Heart right ventricle (tissue), 16 donors: ENCODE measurements around the gene MALSU1. TPM values are rescaled to one million over a fixed set of nuclear protein-coding genes. Genes with fewer than 3 reads are reported as not detected.
A peak's percentile ranks its signal among the peaks of the same experiment; 100 is the strongest.

Experiments used
- ATAC-seq, 8 donors: fragments of 200-7000 bp; cut with Tn5 transposase; one replicate each; pipeline ENCODE4 v1.9.1; 2020; ENCODE audit warnings: mild to moderate bottlenecking in 8 of 8, moderate library complexity in 8 of 8, moderate number of reproducible peaks in 1 of 8
- DNase-seq, 2 donors: peaks; one replicate each; pipeline ENCODE4 v3.0.0-alpha.2; 2020
- H3K27ac ChIP-seq, 10 donors: fragments of 200-600 bp; sonication (generic) in 2 of 10; one replicate each; pipeline versions ENCODE4 v1.5.0 to v1.8.0; 2020 to 2022; ENCODE audit warnings: mild to moderate bottlenecking in 3 of 10
- H3K27me3 ChIP-seq, 7 donors: fragments of 200-600 bp; one replicate each; pipeline ENCODE4 v1.8.0; 2021 to 2022; ENCODE audit warnings: mild to moderate bottlenecking in 2 of 7
- H3K36me3 ChIP-seq, 9 donors: fragments of 200-600 bp; sonication (generic) in 1 of 9; one replicate each; pipeline versions ENCODE4 v1.5.0 to v1.8.0; 2020 to 2022; ENCODE audit warnings: mild to moderate bottlenecking in 2 of 9
- H3K4me1 ChIP-seq, 9 donors: fragments of 200-600 bp; sonication (generic) in 1 of 9; one replicate each; pipeline versions ENCODE4 v1.5.0 to v1.8.0; 2020 to 2022; ENCODE audit warnings: mild to moderate bottlenecking in 4 of 9
- H3K4me3 ChIP-seq, 10 donors: fragments of 200-600 bp; sonication (generic) in 2 of 10; one replicate each; pipeline versions ENCODE4 v1.5.0 to v1.8.0; 2020 to 2022; ENCODE audit warnings: mild to moderate bottlenecking in 7 of 10, moderate library complexity in 2 of 10
- H3K9me3 ChIP-seq, 11 donors: fragments of 200-600 bp in 10 of 11; sonication (generic) in 2 of 11; one replicate each; pipeline versions ENCODE4 v1.5.0 to v1.8.0; 2013 to 2022; ENCODE audit warnings: mild to moderate bottlenecking in 2 of 11, control low read depth in 1 of 11, moderate library complexity in 1 of 11
- WGBS, 2 donors: extraction: QIAGEN DNeasy Blood & Tissue Kit; methylation state at CpG; one replicate each; pipeline ENCODE4 v1.1.7; 2013; ENCODE audit warnings: inconsistent platforms in 1 of 2; 5-methylcytosine and 5-hydroxymethylcytosine counted together
- intact Hi-C, 10 donors: fragments of 100-400 bp; cut with DNase I; formaldehyde crosslinking; loops; one replicate each; pipeline versions ENCODE4 v1.11.1 to v1.14.2; 2022
- long read RNA-seq, 3 donors: library from polyadenylated mRNA; unstranded; transcript quantifications; one replicate each; pipeline ENCODE4 v2.0.0, GENCODE V29; 2020 to 2021
- polyA plus RNA-seq, 2 donors: library from polyadenylated mRNA; stranded (reverse); fragments of 200-250 nt; gene quantifications; one replicate each; pipeline ENCODE4 v1.2.3, GENCODE V29; 2013
- total RNA-seq, 10 donors: library from RNA; stranded (reverse); fragmentation: NEBNext Ultra II Directional in 3 of 10; extraction: Animal tissue kit (Norgen Biotek cat#: 25700) in 3 of 10; gene quantifications; one replicate each; pipeline versions ENCODE4 v1.2.1 to v1.2.4, GENCODE V29; 2021 to 2023
- TF ChIP-seq, protein P1 (sequence below), 9 donors: fragments of 200-600 bp; sonication (generic) in 2 of 9; IDR thresholded peaks; one replicate each; pipeline versions ENCODE4 v1.5.0 to v1.8.0; 2021 to 2022; ENCODE audit warnings: antibody characterized with exemption in 9 of 9, mild to moderate bottlenecking in 5 of 9, moderate library complexity in 1 of 9
- donor health status: Arrhythmogenic right ventricular cardiomyopathy.
- donor health status: ischemic (EF 13 %, LVEDD 7.1; RV severe dilation, severe dysfunction).
- donor health status: healthy with polysubstance abuse.
- donor health status: DM: no; HTN: yes; CAD: no.
- donor health status: DM: no; HTN: no; CAD: no.
- donor health status: ischemic (EF 25% LVEDD 6.9; RV normal size, moderate dysfunction).
- donor health status: ischemic (EF 25% LVEDD 5.7; RV mildly dilated, moderate dysfunction).
- donor health status: healthy.
- donor health status: DM: yes; HTN: yes; CAD: no.
- donor health status: Ischemic cardiomyopathy.
- donor health status: ischemic (EF 35%, LVEDD 5.7; RV mildly dilated, moderate dysfunction).
- donor health status: nonischemic (EF 11% LVEDD 7.7; RV severe dilation, severe dysfunction).
- donor health status: DM: yes; HTN: yes; CAD: no.
- donor health status: PGD.
- donor health status: ischemic (EF 29% LVEDD 5.4; RV normal size, mild dysfunction).
- donor health status: nonischemic (EF 23%, LVEDD 6.1; RV moderate dilation, normal function).

Gene MALSU1
- total RNA-seq (100 to 1,000 TPM in 5 of 10 donors, 10 to 100 TPM in 5; 92.2 to 132 (median 99.3) TPM), polyA plus RNA-seq (100 to 1,000 TPM in 1 of 2 donors, 10 to 100 TPM in 1; 21.4 to 115 TPM)
- long read RNA-seq, donor 1, transcript MALSU1-202 (4 exons, 3,044 nt), result major isoform, 27 of 33 reads
- long read RNA-seq, donor 1, partial matches to known transcripts, result 5 of 33 reads
- long read RNA-seq, donor 1, other reads (novel, unspliced or antisense), result 1 of 33 reads
- long read RNA-seq, donor 2, transcript MALSU1-202 (4 exons, 3,044 nt), result major isoform, 36 of 39 reads
- long read RNA-seq, donor 2, partial matches to known transcripts, result 2 of 39 reads
- long read RNA-seq, donor 2, other reads (novel, unspliced or antisense), result 1 of 39 reads
- long read RNA-seq, donor 3, transcript MALSU1-202 (4 exons, 3,044 nt), result major isoform, 20 of 25 reads
- long read RNA-seq, donor 3, partial matches to known transcripts, result 1 of 25 reads
- long read RNA-seq, donor 3, other reads (novel, unspliced or antisense), result 4 of 25 reads

- 0 to 1% methylated on average over 59 of the region's 59 CpGs for WGBS, 2 donors
- peak within 1 kb of the TSS; percentile 82 to 97 (median 92) for H3K4me3 ChIP-seq
- no peaks in the 10 kb centered on the region for H3K9me3 ChIP-seq
- no peaks in the 10 kb centered on the region for H3K27me3 ChIP-seq
- TF ChIP-seq, protein P1, sequence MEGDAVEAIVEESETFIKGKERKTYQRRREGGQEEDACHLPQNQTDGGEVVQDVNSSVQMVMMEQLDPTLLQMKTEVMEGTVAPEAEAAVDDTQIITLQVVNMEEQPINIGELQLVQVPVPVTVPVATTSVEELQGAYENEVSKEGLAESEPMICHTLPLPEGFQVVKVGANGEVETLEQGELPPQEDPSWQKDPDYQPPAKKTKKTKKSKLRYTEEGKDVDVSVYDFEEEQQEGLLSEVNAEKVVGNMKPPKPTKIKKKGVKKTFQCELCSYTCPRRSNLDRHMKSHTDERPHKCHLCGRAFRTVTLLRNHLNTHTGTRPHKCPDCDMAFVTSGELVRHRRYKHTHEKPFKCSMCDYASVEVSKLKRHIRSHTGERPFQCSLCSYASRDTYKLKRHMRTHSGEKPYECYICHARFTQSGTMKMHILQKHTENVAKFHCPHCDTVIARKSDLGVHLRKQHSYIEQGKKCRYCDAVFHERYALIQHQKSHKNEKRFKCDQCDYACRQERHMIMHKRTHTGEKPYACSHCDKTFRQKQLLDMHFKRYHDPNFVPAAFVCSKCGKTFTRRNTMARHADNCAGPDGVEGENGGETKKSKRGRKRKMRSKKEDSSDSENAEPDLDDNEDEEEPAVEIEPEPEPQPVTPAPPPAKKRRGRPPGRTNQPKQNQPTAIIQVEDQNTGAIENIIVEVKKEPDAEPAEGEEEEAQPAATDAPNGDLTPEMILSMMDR (IDR thresholded peaks at IDR 0.05), result no peak
- peaks cover 0 to 51% (median 31%) of the 10 kb centered on the region in 9 donors for H3K4me1 ChIP-seq
- peaks cover 0 to 34% (median 4%) of the 10 kb centered on the region in 9 donors for H3K36me3 ChIP-seq
- peak within 1 kb of the TSS; percentile 32 to 94 (median 84) for H3K27ac ChIP-seq
- DNase-seq (peak; percentile 96 to 97), ATAC-seq (peak; percentile 100)
- intact Hi-C loops, result loop anchor here in 1 of 10 donors (10.0 kb wide), 1 partner anchor 186 kb away; no protein-coding TSS in a partner anchor
Observed at GRCh38 chr7:23298885-23299769, at the start of gene MALSU1. MALSU1 (plus strand) TSS chr7:23299339; CDS start chr7:23299353, 14 bp downstream.

DNA sequence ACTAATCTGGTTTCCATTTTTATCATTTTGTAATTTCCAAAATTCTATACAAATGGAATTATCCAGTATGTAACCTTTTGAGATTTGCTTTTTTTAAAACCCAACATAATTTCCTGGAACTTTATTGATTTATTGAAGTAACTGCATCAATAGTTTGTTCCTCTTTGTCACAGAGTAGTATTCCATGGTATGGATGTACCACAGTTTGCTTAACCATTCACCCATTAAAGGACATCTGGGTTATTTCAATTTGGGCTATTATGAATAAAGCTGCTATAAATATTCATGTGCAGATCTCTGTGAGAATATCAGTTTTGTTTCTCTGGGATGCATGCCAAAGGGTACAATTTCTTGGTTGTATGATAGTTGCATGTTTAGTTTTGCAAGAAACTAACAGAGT, 49.7 kb upstream of the MALSU1 start:
- Histone ChIP-seq H3K27ac (no peak overlapping the region), H3K4me1 (peaks cover 0 to 34% (median 23%) of the 10 kb centered on the region in 9 donors), H3K9me3 (peaks cover 0 to 14% (median 0%) of the 10 kb centered on the region in 11 donors), H3K4me3 (peak overlapping the region in 3 of 10 donors; percentile 63 to 66 (median 65)), H3K27me3 (peaks cover 0 to 15% (median 0%) of the 10 kb centered on the region in 7 donors), H3K36me3 (peaks cover 0 to 44% (median 7%) of the 10 kb centered on the region in 9 donors)
- ATAC-seq (no peak), DNase-seq (no peak)
- intact Hi-C loops, result loop anchor here in 7 of 10 donors (5.0 to 10.0 kb wide), 8 partner anchors 42 to 147 kb away; partner anchors contain the start of genes KLHL7 (in 2 of the 7) and NUP42 (in 2 of the 7)
- TF ChIP-seq, protein P1 (IDR thresholded peaks at IDR 0.05), result no peak

GRCh38 chr7:23254051-23254681, 45.0 kb upstream of the MALSU1 start:
- ATAC-seq (no peak), DNase-seq (no peak)
- Histone ChIP-seq H3K4me3 (no peak overlapping the region), H3K27ac (no peak overlapping the region), H3K9me3 (peaks cover 0 to 13% (median 0%) of the 10 kb centered on the region in 11 donors), H3K4me1 (peaks cover 0 to 6% (median 1%) of the 10 kb centered on the region in 9 donors), H3K27me3 (peaks cover 0 to 13% (median 0%) of the 10 kb centered on the region in 7 donors), H3K36me3 (peaks cover 0 to 87% (median 14%) of the 10 kb centered on the region in 9 donors)
- TF ChIP-seq, protein P1 (IDR thresholded peaks at IDR 0.05), result no peak
- intact Hi-C loops, result loop anchor here in 1 of 10 donors (10.0 kb wide), 1 partner anchor 149 kb away; the partner anchor contains the start of gene KLHL7
- 88 to 89% methylated on average over 7 of the region's 7 CpGs for WGBS, 2 donors
